Muscle layer of duodenum (tissue), 2 donors: Measurements from ENCODE around the gene OR5AN1.
"Not testable (repeated sequence)": the region's sequence is repeated elsewhere in the genome, so short reads cannot be mapped to it uniquely, and the experiment has no call there.

ENCODE experiments used
- H3K27ac ChIP-seq: one replicate; pipeline ENCODE4 v1.7.0; 2013; ENCODE audit warnings: mild to moderate bottlenecking, low read length
- H3K27me3 ChIP-seq: one replicate; pipeline ENCODE4 v1.7.0; 2013; ENCODE audit warnings: low read depth, mild to moderate bottlenecking, control low read depth, low read length
- H3K36me3 ChIP-seq, 2 donors: one replicate each; pipeline ENCODE4 v1.7.0; 2013; ENCODE audit warnings: low read length in 2 of 2, control low read depth in 1 of 2, mild to moderate bottlenecking in 1 of 2; ENCODE audit not compliant: insufficient read depth in 2 of 2, control insufficient read depth in 1 of 2
- H3K4me1 ChIP-seq, 2 donors: one replicate each; pipeline ENCODE4 v1.7.0; 2013; ENCODE audit warnings: low read length in 2 of 2, mild to moderate bottlenecking in 2 of 2, control low read depth in 1 of 2, moderate library complexity in 1 of 2; ENCODE audit not compliant: insufficient read depth in 2 of 2, control insufficient read depth in 1 of 2
- H3K4me3 ChIP-seq, 2 donors: one replicate each; pipeline ENCODE4 v1.7.0; 2013; ENCODE audit warnings: low read length in 2 of 2, low read depth in 1 of 2, mild to moderate bottlenecking in 1 of 2
- H3K9me3 ChIP-seq, 2 donors: one replicate each; pipeline ENCODE4 v1.7.0; 2013; ENCODE audit warnings: low read length in 2 of 2, control low read depth in 1 of 2, mild to moderate bottlenecking in 1 of 2; ENCODE audit not compliant: control insufficient read depth in 1 of 2
- donor health status: healthy.

OR5AN1 gene, protein sequence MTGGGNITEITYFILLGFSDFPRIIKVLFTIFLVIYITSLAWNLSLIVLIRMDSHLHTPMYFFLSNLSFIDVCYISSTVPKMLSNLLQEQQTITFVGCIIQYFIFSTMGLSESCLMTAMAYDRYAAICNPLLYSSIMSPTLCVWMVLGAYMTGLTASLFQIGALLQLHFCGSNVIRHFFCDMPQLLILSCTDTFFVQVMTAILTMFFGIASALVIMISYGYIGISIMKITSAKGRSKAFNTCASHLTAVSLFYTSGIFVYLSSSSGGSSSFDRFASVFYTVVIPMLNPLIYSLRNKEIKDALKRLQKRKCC

DNA sequence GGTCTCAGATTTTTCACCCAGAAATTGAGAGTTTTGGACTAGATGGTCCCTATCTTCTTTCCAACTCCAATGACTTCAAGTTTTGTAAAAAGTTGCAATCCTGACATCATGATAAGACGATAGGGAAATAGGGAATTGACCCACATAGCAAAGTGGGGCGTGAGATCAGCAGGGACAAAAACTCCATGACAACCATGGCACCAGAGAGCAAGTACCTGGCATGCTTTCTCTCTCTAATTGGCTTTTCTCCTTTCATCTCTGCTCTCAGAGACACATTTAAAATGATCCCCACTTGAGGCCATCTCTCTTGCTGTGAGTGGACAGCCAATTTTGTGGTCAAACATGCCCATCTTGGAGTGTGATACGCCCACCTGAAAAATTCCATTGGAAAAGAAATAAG lies at the start of gene OR5AN1:
Gene OR5AN1 (plus strand): TSS at position 301 of the 400 bp plus-strand sequence. CDS start 5,564 bp downstream, outside the sequence.
- Histone ChIP-seq H3K4me1 (no peaks in the 10 kb centered on the region), H3K4me3 (no peak within 1 kb of the TSS), H3K36me3 (no peaks in the 10 kb centered on the region), H3K27ac (no peak within 1 kb of the TSS), H3K9me3 (no peaks in the 10 kb centered on the region), H3K27me3 (no peaks in the 10 kb centered on the region)

GRCh38 chr11:59335001-59335400 lies 23.7 kb upstream of the OR5AN1 start:
- Histone ChIP-seq H3K9me3 (peaks cover 0 to 1% of the 10 kb centered on the region in 2 donors), H3K4me1 (no peaks in the 10 kb centered on the region), H3K27ac (no peak overlapping the region), H3K27me3 (no peaks in the 10 kb centered on the region), H3K4me3 (no peak overlapping the region), H3K36me3 (no peaks in the 10 kb centered on the region)

GRCh38 chr11:59336176-59336575 lies 22.5 kb upstream of the OR5AN1 start:
- Histone ChIP-seq H3K27me3 (no peaks in the 10 kb centered on the region), H3K9me3 (peaks cover 0 to 3% of the 10 kb centered on the region in 2 donors), H3K27ac (no peak overlapping the region), H3K4me1 (no peaks in the 10 kb centered on the region), H3K36me3 (no peaks in the 10 kb centered on the region), H3K4me3 (no peak overlapping the region)

DNA sequence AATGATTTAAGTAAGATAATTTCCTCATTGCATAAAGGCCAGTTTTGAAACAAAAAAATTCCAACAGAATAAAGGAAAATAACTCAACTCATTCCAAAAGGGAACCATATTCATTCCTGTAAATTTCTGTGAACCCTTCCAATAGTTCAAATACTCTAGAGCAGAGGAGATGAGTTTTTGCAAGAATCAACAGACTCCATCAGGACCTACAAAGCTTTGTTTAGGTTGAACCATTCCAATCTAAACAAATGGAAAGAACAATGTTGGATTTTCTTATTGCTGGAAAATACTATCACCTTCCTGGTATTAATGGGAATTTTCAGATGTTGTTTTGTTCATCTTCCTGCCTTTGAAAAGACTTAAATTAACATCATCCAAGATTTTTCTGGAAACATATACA lies 21.8 kb upstream of the OR5AN1 start:
- H3K4me3 ChIP-seq = no peak overlapping the region
- no peaks in the 10 kb centered on the region for H3K4me1 ChIP-seq
- H3K27me3 ChIP-seq = no peaks in the 10 kb centered on the region
- H3K27ac ChIP-seq = no peak overlapping the region
- no peaks in the 10 kb centered on the region for H3K36me3 ChIP-seq
- H3K9me3 ChIP-seq = peaks cover 0 to 3% of the 10 kb centered on the region in 2 donors

- not testable (repeated sequence) for H3K4me1 ChIP-seq, H3K27ac ChIP-seq, H3K9me3 ChIP-seq, H3K27me3 ChIP-seq, H3K4me3 ChIP-seq, H3K36me3 ChIP-seq
These were observed 9.0 kb upstream of the OR5AN1 start for GRCh38 chr11:59349657-59350056.

- H3K27me3 ChIP-seq = no peaks in the 10 kb centered on the region
- H3K4me3 ChIP-seq = no peak overlapping the region
- H3K9me3 ChIP-seq = no peaks in the 10 kb centered on the region
- H3K27ac ChIP-seq = no peak overlapping the region
- no peaks in the 10 kb centered on the region for H3K36me3 ChIP-seq
- H3K4me1 ChIP-seq = no peaks in the 10 kb centered on the region
These were observed 3.5 kb upstream of the OR5AN1 start for GRCh38 chr11:59355226-59355625.

DNA sequence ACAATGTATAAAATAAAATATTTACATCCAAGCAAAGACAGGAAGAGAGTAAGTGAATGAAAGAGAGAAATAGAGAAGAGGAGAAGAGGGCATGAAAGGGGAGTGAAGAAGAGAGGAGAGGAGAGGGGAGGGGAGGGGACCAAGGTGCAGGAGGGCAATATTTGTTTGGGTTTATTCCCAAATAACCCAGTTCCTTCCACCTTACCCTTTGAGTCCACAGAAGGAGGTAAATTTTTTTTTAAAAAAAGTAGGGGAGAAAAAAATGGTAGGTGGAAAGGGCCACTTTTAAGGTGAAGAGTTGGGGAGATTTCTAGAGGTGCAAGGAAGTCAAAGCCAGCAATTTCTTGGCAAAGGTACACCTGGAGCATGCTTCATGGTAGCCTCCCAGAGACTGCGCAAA lies 2.1 kb upstream of the OR5AN1 start:
- Histone ChIP-seq H3K4me1 (no peaks in the 10 kb centered on the region), H3K27ac (no peak overlapping the region), H3K36me3 (no peaks in the 10 kb centered on the region), H3K4me3 (no peak overlapping the region), H3K27me3 (no peaks in the 10 kb centered on the region), H3K9me3 (no peaks in the 10 kb centered on the region)

GRCh38 chr11:59358020-59358419 lies 675 bp upstream of the OR5AN1 start:
- no peaks in the 10 kb centered on the region for H3K36me3 ChIP-seq

GRCh38 chr11:59365232-59366018 lies 6.7 kb downstream of the OR5AN1 start:
- Histone ChIP-seq H3K27ac (no peak overlapping the region), H3K27me3 (no peaks in the 10 kb centered on the region), H3K4me3 (no peak overlapping the region), H3K36me3 (no peaks in the 10 kb centered on the region), H3K4me1 (no peaks in the 10 kb centered on the region), H3K9me3 (peaks cover 0 to 7% of the 10 kb centered on the region in 2 donors)

More at GRCh38 chr11:59358020-59358419, 675 bp upstream of the OR5AN1 start:
- Histone ChIP-seq H3K27ac (no peak overlapping the region), H3K27me3 (no peaks in the 10 kb centered on the region), H3K4me3 (no peak overlapping the region), H3K9me3 (no peaks in the 10 kb centered on the region), H3K4me1 (no peaks in the 10 kb centered on the region)

DNA sequence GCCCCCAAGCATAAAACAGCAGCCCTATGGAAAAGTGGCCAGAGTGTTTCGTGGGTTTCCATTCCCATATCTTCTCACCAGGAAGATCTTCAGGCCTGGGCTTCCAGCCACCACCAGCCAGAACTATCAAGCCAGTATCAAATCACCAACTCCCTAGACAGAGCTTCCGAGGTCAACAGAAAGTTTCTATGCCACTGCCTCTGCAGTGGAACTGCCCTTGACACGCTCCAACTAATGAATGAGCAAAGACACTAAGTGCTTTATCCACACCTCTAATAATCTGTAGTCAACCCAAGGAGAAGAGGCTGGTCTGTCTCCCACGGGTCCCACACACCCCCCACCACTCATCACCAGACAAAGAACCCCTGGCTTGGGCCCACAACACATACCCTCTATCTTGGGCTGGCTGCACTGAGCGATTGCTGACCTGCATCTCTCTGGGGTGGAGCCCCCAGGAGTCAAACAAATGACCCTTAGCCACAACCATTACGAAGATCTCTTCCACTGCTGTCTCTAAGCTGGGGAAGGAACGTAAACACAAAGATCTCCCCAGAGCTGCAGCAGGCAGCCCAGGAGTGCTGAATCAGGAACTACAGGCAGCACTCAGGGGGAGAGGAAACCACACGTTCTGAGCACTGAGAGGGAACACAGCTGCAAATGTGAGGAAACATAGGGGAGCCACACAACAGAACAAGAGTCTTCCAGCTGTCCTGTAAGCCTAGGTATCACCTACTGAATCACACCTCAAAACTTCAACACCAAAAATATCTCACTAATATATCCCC lies 9.7 kb downstream of the OR5AN1 start:
- peaks cover 0 to 19% of the 10 kb centered on the region in 2 donors for H3K9me3 ChIP-seq
- H3K36me3 ChIP-seq = no peaks in the 10 kb centered on the region
- H3K27ac ChIP-seq = no peak overlapping the region
- H3K4me3 ChIP-seq = no peak overlapping the region
- H3K4me1 ChIP-seq = no peaks in the 10 kb centered on the region
- H3K27me3 ChIP-seq = no peaks in the 10 kb centered on the region

DNA sequence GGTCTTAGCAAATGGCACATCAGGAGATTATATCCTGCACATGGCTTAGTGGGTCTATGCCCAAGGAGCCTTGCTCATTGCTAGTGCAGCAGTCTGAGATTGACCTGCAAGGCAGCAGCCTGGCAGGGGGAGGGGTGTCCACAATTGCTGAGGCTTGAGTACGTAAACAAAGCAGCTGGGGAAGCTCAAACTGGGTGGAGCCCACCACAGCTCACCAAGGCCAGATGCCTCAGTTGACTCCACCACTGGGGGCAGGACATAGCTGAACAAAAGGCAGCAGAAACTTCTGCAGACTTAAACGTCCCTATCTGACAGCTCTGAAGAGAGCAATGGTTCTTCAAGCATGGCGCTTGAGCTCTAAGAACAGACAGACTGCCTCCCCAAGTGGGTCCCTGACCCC lies 13.6 kb downstream of the OR5AN1 start:
- not testable (repeated sequence) for H3K36me3 ChIP-seq, H3K4me3 ChIP-seq, H3K27ac ChIP-seq, H3K27me3 ChIP-seq, H3K4me1 ChIP-seq
- peaks cover 0 to 19% of the 10 kb centered on the region in 2 donors for H3K9me3 ChIP-seq
